Colon (tissue), 2 donors: ENCODE results near the gene STAC2.
"Not testable (repeated sequence)": the region's sequence is repeated elsewhere in the genome, so short reads cannot be mapped to it uniquely, and the experiment has no call there.

Experiments
- FAIRE-seq: peaks from 2 replicates; lab custom pipeline; 2012; peaks lifted over from hg19 to GRCh38; lab: Jason Lieb, UNC
- donor health status: control.
- donor health status: control.

Gene STAC2

GRCh38 chr17:39186481-39187002 is 39.2 kb downstream of the STAC2 start:
- FAIRE-seq = no peak

DNA sequence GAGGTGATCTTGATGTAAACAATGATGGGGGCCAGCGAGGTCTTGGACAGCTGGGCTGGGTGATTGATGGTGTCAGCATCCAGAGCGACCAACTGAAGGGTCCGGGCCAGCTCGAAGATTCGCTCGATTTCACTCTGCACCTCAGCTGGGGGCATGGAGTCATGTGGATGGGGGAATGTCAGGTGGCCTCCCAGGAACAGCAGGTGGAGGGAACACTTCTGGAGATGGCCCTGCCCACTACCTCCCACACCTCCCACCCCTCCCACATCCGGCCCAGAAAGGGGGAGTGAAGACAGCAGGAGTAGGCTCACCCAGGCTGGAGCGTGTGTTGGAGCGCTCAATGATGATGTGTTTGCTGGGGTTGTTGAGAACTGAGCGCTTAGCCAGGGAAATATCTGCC is 42.0 kb downstream of the STAC2 start:
- FAIRE-seq = no peak

GRCh38 chr17:39183045-39183444 is 42.7 kb downstream of the STAC2 start:
- no peak for FAIRE-seq

DNA sequence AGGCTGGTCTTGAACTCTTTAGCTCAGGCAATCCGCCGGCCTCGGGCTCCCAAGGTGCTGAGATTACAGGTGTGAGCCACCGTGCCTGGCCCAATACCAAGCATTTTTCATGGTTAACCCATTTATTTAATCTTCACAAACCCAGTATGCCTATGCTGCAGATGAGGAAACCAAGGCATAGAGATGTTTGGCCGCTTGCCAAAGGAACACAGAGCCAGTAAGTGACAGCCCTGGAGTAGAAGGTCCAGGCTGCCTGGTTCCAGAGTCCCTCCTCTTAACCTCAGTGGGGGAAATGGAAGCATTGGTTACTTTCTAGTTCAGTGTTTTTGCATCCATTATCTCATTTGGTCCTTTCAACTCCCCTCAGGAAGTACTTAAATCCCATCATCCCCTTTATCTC is 44.4 kb downstream of the STAC2 start:
- FAIRE-seq = no peak

DNA sequence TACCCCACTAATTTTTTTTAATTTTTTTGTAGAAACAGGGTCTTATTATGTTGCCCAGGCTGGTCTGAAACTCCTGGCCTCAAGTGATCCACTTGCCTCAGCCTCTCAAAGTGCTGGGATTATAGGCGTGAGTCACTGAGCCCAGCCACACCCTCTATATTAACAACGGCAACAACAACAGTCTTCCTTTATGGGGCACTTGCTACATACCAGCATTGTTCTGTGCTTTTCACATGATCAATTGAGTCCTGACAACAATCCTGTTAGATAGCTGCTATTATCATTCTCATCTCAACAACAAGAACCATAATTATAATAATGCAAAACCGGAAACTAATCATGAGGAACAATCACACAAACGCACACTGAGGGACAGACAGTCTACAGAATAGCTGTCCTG is 47.2 kb downstream of the STAC2 start:
- no peak for FAIRE-seq

DNA sequence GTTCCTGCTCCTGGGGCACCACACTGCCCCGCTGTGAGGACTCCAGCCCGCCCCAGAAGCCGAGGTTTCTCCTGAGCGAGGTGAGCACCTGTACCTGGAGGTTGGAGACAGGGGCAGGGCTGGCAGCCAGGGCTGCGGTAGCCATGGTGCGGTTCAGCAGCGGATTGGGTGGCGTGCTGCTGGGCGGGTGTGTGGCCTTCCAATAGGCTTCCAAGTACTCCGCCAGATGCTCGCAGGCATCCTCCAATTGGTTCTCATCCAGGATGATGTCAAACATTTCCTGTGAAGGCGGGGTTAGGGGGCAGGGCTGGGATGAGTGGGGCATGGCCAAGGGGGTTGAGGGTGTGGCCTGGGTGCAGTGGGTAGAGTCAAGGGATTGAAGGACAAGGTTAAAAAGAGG is 48.5 kb downstream of the STAC2 start:
- no peak for FAIRE-seq

DNA sequence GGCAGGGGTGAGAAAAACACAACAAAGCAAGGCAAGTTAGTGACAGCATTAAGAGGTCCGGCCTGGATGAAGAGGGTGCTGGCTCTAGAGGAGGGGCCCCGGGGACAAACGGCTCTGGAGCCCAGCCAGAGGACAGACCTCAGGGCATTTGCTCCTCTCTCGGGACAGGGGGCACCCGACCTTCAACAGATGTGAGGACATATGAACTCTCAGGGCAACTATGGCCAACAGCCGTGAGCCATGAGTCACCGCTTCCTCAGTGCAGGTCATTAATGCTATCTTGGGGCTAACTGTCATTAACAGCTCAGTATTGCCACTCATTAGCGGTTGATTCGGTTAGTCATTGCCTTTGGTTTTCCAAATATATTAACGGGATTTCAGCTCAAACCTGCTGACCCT is 50.1 kb downstream of the STAC2 start:
- no peak for FAIRE-seq

- no peak for FAIRE-seq
Measured at GRCh38 chr17:39174920-39175694, 50.6 kb downstream of the STAC2 start.

GRCh38 chr17:39173526-39174274 is 52.0 kb downstream of the STAC2 start:
- FAIRE-seq = no peak

DNA sequence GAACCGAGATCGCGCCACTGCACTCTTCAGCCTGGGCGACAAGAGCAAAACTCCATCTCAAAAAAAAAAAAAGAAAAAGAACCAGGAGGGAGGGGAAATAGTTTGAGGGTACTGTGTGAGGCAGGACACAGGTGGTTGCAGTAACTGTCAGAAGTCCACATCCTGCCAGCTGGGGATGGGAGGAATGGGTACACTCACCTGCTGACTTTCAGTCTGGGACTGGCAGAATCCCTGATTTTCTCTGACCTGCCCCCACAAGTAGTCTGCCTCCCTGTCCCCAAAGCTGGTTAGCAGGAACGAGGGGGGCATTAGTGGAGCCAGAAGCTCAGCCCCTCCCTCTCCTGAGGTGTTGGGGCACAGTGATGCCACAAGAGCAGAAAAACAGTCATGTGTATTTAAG is 52.7 kb downstream of the STAC2 start:
- FAIRE-seq = no peak

DNA sequence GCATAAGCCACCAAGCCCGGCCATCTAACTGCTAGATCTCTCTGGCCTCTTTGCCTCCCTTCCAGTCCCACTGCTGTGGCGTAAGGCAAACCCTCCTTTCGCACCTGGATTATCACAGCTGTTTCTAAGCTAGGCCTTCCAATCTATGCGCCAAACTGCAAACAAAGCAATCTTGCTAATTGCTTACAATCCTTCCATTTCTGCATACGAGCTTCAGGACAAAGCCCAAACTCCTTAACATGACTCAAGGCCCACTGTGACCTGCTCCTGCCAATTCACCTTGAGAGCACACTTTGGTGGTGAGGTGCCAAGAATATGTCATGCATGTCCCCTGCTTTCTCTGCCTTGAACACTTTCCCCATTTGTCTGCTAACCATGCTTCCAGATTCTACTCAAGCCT is 53.8 kb downstream of the STAC2 start:
- FAIRE-seq = no peak

DNA sequence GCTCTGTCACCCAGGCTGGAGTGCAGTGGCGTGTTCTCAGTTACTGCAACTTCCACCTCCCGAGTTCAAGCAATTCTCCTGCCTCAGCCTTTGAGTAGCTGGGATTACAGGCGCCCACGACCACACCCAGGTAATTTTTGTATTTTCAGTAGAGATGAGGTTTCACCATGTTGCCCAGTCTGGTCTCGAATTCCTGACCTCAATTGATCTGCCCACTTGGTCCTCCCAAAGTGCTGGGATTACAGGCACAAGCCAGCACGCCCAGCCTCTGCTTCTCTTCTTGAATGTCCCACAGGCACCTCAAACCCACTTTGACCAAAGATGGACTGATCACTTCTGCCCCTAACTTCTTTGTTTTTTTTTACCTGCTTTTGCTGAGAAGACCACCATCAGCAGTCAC is 55.2 kb downstream of the STAC2 start:
- FAIRE-seq = no peak

GRCh38 chr17:39170109-39170508 is 55.6 kb downstream of the STAC2 start:
- no peak for FAIRE-seq

DNA sequence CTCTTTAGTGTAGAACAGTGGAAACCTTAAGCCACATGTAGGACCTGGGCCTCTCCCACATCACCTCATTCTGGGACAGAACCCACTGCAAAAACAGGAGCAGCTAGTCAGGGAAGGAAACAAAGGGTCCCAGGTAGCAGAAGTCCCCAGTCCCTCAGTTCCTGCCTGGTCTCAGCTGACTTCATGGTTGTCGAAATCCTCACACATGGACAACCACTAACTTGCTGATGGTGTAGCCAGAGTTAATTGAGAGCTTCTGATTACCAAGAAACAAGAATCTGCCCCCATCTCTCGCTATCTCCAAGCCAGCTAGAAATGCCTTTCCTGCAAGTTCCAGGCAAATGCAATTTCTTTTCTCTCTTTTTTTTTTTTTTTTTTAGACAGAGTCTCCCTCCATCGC is 56.2 kb downstream of the STAC2 start:
- no peak for FAIRE-seq

DNA sequence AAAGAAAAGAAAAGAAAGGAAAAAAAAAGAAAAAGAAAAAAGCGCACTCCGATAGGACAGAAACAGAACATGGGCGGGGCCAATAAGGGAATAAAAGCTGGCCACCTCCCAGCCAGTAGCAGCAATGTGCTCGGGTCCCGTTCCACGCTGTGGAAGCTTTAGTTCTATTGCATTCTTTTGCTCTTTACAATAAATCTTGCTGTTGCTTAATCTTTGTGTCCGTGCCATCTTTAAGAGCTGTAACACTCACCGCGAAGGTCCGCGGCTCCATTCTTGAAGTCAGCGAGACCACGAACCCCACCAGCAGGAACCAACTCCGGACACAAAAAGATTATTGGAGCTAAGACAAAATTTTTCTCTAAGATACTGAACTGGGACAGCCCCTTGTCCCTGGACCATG is 56.6 kb downstream of the STAC2 start:
- no peak for FAIRE-seq

- FAIRE-seq = not testable (repeated sequence)
Measured at GRCh38 chr17:39168503-39168902, 57.2 kb downstream of the STAC2 start.

- FAIRE-seq = no peak
Measured at GRCh38 chr17:39167476-39167875, 58.3 kb downstream of the STAC2 start.

DNA sequence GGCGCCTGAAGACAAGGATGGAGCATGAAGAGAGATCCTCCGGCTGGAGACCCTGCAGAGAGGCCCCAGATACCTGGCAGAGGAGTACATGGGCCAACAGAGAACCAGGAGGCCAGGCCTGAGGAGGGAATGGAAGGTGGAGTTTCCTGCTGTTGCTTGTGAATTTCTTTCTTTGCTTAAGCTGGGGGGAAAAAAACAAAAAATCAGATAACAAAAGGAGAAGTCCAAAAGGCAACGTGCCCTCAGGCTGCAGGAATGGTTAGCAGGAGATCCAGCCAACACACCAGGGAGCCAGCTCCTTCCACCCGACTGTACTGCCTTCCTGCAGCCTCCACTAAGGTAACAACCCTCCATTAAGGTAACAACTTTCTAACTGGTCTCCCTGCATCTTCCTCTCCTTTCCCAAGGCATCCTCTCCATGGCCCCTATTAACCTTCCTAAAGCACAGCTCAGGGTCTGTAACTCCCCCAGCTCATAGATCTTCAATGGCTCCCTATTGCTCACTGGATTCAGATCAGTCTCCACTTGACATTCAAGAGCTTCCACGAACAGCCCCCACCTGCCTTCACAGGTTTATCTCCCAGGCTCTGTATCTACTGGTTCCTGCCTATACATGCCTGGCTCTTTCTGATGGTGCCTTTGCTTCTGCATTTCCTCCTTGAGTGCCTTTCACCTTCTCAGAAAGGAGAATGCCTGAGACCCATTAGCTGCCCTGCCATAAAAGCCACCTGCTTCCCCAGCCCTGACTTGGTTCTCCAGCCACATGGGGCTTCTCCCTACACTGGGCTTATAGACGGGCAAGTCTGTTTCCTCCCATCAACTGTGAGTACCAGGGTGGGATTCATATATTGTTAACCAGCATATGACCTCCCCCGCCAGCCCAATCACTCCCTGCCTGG is 59.1 kb downstream of the STAC2 start:
- no peak for FAIRE-seq

- no peak for FAIRE-seq
Measured at GRCh38 chr17:39165841-39166349, 59.9 kb downstream of the STAC2 start, which contains the start of gene ARL5C. Gene ARL5C, minus strand, starts transcription at chr17:39166161. Its CDS starts 401 bp downstream, at chr17:39165760.

GRCh38 chr17:39165178-39165840 is 60.4 kb downstream of the STAC2 start:
- no peak for FAIRE-seq

DNA sequence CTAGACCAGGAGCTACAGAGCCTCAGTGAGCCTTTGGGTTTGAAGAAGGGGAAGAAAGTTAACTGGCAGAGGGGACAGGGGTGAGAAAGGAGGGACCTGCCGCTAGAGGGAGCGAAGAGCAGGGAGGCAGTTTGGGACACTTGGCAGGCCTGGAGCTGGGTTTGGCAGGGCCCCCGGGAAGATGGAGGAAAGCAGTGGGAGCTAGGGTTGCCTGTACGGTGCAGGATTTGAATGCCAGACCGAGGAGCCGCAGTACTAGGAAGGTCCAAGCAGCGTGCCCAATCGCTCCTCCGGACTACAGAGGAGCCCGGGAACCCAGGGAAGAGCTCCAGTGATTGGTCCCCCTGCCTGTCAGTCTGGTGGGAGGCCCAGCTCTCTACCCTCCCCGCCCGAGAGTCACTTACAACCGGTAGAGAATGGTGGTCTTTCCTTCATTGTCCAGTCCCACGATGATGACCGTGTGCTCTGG is 61.0 kb downstream of the STAC2 start:
- no peak for FAIRE-seq
